B cell (primary cell): ENCODE measurements around the gene PDCD6IP. TPM values are rescaled to one million over a fixed set of nuclear protein-coding genes. Genes with fewer than 3 reads are reported as not detected.
"Not testable (repeated sequence)": the region's sequence is repeated elsewhere in the genome, so short reads cannot be mapped to it uniquely, and the experiment has no call there.

ENCODE experiments used
- ATAC-seq: fragments of 200-7000 bp; cut with Tn5 transposase; one replicate; pipeline ENCODE4 v1.10.0; 2021; ENCODE audit warnings: low read depth, mild to moderate bottlenecking, moderate number of reproducible peaks, moderate library complexity
- CTCF ChIA-PET: fragments of 350-600 bp; sonication (Branson Sonifier 250); formaldehyde crosslinking; loops from one replicate; lab custom pipeline; 2021; ENCODE audit warnings: antibody characterized with exemption, inconsistent platforms; lab: Charles Lee
- POLR2A ChIA-PET: fragments of 350-600 bp; sonication (Branson Sonifier 250); formaldehyde crosslinking; loops from one replicate; lab custom pipeline; 2021; ENCODE audit warnings: antibody characterized with exemption; lab: Charles Lee
- DNase-seq: peaks from one replicate; pipeline ENCODE4 v3.0.0; 2013
- H2AFZ ChIP-seq: 2 replicates; pipeline ENCODE4 v1.6.1; 2012; ENCODE audit warnings: mild to moderate bottlenecking, low read depth, low read length; ENCODE audit not compliant: insufficient read depth, poor library complexity, severe bottlenecking
- H3K27ac ChIP-seq, 2 donors: 1 replicate in 1 of 2; 2 replicates in 1 of 2; pipeline ENCODE4 v1.5.1; 2012 to 2013; ENCODE audit warnings: low read length in 2 of 2, mild to moderate bottlenecking in 2 of 2, moderate library complexity in 1 of 2
- H3K27me3 ChIP-seq, 4 experiments: fragments of 200-600 bp in 1 of 4; sonication (generic) in 1 of 4; replicated peaks in 1 of 4; 1 replicate in 2 of 4; 2 replicates in 2 of 4; pipeline versions ENCODE4 v1.6.1 to v1.7.0; 2013 to 2016; ENCODE audit warnings: low read length in 3 of 4, mild to moderate bottlenecking in 2 of 4, mixed read lengths in 1 of 4, moderate library complexity in 1 of 4; ENCODE audit not compliant: insufficient read depth in 4 of 4, control insufficient read depth in 3 of 4; ENCODE audit errors: control extremely low read depth in 1 of 4
- H3K36me3 ChIP-seq, 2 experiments: replicated peaks in 1 of 2; 1 replicate in 1 of 2; 2 replicates in 1 of 2; pipeline versions ENCODE4 v1.6.1 to v1.7.1; 2013; ENCODE audit warnings: low read length in 1 of 2; ENCODE audit not compliant: insufficient read depth in 2 of 2, control insufficient read depth in 1 of 2; ENCODE audit errors: control extremely low read depth in 1 of 2, extremely low read depth in 1 of 2
- H3K4me1 ChIP-seq, 2 donors: fragments of 200-600 bp in 1 of 2; sonication (generic) in 1 of 2; 1 replicate in 1 of 2; 2 replicates in 1 of 2; pipeline versions ENCODE4 v1.5.1 to v1.6.1; 2013 to 2017; ENCODE audit warnings: low read length in 2 of 2; ENCODE audit not compliant: control insufficient read depth in 2 of 2, insufficient read depth in 2 of 2
- H3K4me2 ChIP-seq: replicated peaks from 2 replicates; pipeline ENCODE3; 2012; ENCODE audit warnings: mild to moderate bottlenecking, low read depth, low read length; ENCODE audit not compliant: poor library complexity, severe bottlenecking
- H3K4me3 ChIP-seq, 5 experiments: fragments of 200-600 bp in 1 of 5; sonication (generic) in 1 of 5; 1 replicate in 3 of 5; 2 replicates in 2 of 5; pipeline versions ENCODE4 v1.5.1 to v1.7.0; 2011 to 2016; ENCODE audit warnings: low read length in 4 of 5, mild to moderate bottlenecking in 4 of 5, low read depth in 2 of 5, control low read depth in 1 of 5, moderate library complexity in 1 of 5; ENCODE audit not compliant: insufficient read depth in 1 of 5; ENCODE audit errors: control extremely low read depth in 1 of 5, extremely low read depth in 1 of 5
- H3K79me2 ChIP-seq: fragments of 200-600 bp; sonication (generic); one replicate; pipeline ENCODE4 v1.6.0; 2016; ENCODE audit warnings: low read length; ENCODE audit not compliant: control insufficient read depth, insufficient read depth
- H3K9ac ChIP-seq: fragments of 200-600 bp; sonication (generic); 2 replicates; pipeline ENCODE4 v1.6.1; 2017; ENCODE audit warnings: mild to moderate bottlenecking, low read length, moderate library complexity
- H3K9me3 ChIP-seq, 3 donors: one replicate each; pipeline versions ENCODE4 v1.6.1 to v1.7.1; 2013; ENCODE audit warnings: low read length in 2 of 3; ENCODE audit not compliant: control insufficient read depth in 2 of 3, insufficient read depth in 1 of 3; ENCODE audit errors: control extremely low read depth in 1 of 3
- H4K20me1 ChIP-seq: 2 replicates; pipeline ENCODE4 v1.6.0; 2012; ENCODE audit warnings: mild to moderate bottlenecking, low read length; ENCODE audit not compliant: insufficient read depth, control insufficient read depth, poor library complexity, severe bottlenecking
- H3K27ac Mint-ChIP-seq: one replicate; pipeline ENCODE4 v1.8.0; 2021; ENCODE audit warnings: mixed read lengths
- H3K27me3 Mint-ChIP-seq: one replicate; pipeline ENCODE4 v1.8.0; 2021; ENCODE audit warnings: mixed read lengths
- H3K4me1 Mint-ChIP-seq: one replicate; pipeline ENCODE4 v1.8.0; 2021; ENCODE audit warnings: mixed read lengths
- H3K4me3 Mint-ChIP-seq: one replicate; pipeline ENCODE4 v1.8.0; 2021; ENCODE audit warnings: mixed read lengths
- H3K9me3 Mint-ChIP-seq: one replicate; pipeline ENCODE4 v1.8.0; 2022; ENCODE audit warnings: mixed read lengths; ENCODE audit not compliant: insufficient read depth
- CTCF ChIP-seq: fragments of 200-600 bp; IDR thresholded peaks from one replicate; pipeline ENCODE4 v1.8.0; 2022; ENCODE audit warnings: antibody characterized with exemption, mild to moderate bottlenecking
- EZH2 ChIP-seq: IDR thresholded peaks from 2 replicates; pipeline ENCODE4 v1.6.1; 2012; ENCODE audit warnings: borderline replicate concordance, low read depth, mild to moderate bottlenecking, moderate library complexity, low read length; ENCODE audit not compliant: insufficient read depth, poor library complexity, severe bottlenecking
- WGBS: methylation state at CpG from one replicate; pipeline ENCODE4 v1.1.5; 2013; ENCODE audit warnings: missing lambda C conversion rate; ENCODE audit not compliant: insufficient coverage; 5-methylcytosine and 5-hydroxymethylcytosine counted together
- intact Hi-C: fragments of 100-400 bp; cut with micrococcal nuclease; formaldehyde crosslinking; loops from one replicate; pipeline ENCODE4 v1.10.0; 2022
- polyA plus RNA-seq: library from polyadenylated mRNA; depleted of rRNA; stranded (reverse); fragments of >200 nt; gene quantifications from 2 replicates; pipeline ENCODE4 v1.2.3, GENCODE V29; 2012
- total RNA-seq, 2 donors: library from RNA; stranded (reverse); fragments of 120-200 nt in 1 of 2; gene quantifications; 1 replicate in 1 of 2; 2 replicates in 1 of 2; pipeline versions ENCODE4 v1.2.3 to v1.2.4, GENCODE V29; 2013 to 2022

The PDCD6IP gene
- total and polyA plus RNA-seq, 2 donors (not counting 1 experiment from before 2014, with no cell fraction given), result 103 to 276 TPM

- DNase-seq (no peak), ATAC-seq (no peak)
- no peaks in the 10 kb centered on the region for H3K27me3 ChIP-seq
- no peaks in the 10 kb centered on the region for H3K9me3 ChIP-seq
- intact Hi-C loops, result no loop called here
- H3K4me1 ChIP-seq, result no peaks in the 10 kb centered on the region
- ChIA-PET POLR2A (no interaction called here), CTCF (no interaction called here)
- no peaks in the 10 kb centered on the region for H3K27me3 Mint-ChIP-seq
- H3K36me3 ChIP-seq, result peaks cover 4 to 37% of the 10 kb centered on the region in 2 experiments
- H3K4me2 ChIP-seq, result no peak overlapping the region
- H3K27ac ChIP-seq, result no peak overlapping the region
- H3K4me3 ChIP-seq, result no peak overlapping the region
- WGBS, result 94% methylated on average over 7 of the region's 10 CpGs
- H4K20me1 ChIP-seq, result no peaks in the 10 kb centered on the region
- no peaks in the 10 kb centered on the region for H3K79me2 ChIP-seq
- H3K4me1 Mint-ChIP-seq, result peaks cover 12% of the 10 kb centered on the region
- no peak overlapping the region for H3K27ac Mint-ChIP-seq
- no peaks in the 10 kb centered on the region for H3K9me3 Mint-ChIP-seq
- H3K9ac ChIP-seq, result no peak overlapping the region
- no peak overlapping the region for H2AFZ ChIP-seq
- TF ChIP-seq EZH2, result no peak
- no peak for TF ChIP-seq CTCF
- H3K4me3 Mint-ChIP-seq, result no peak overlapping the region
These were observed 50.4 kb downstream of the PDCD6IP start for GRCh38 chr3:33848624-33849347.

- intact Hi-C loops, POLR2A ChIA-PET, H3K79me2 ChIP-seq, H2AFZ ChIP-seq, H3K27me3 ChIP-seq, H3K27ac ChIP-seq, H3K27me3 Mint-ChIP-seq, H3K9ac ChIP-seq, H3K9me3 Mint-ChIP-seq, CTCF ChIA-PET, H3K4me1 ChIP-seq, H3K27ac Mint-ChIP-seq, H4K20me1 ChIP-seq, DNase-seq, H3K9me3 ChIP-seq, ATAC-seq, H3K4me2 ChIP-seq, H3K4me3 ChIP-seq, H3K4me3 Mint-ChIP-seq: not testable (repeated sequence)
- peaks cover 6 to 28% of the 10 kb centered on the region in 2 experiments for H3K36me3 ChIP-seq
- no CpG with 5 or more reads among the region's 3 CpGs for WGBS
- H3K4me1 Mint-ChIP-seq, result peaks cover 12% of the 10 kb centered on the region
These were observed 52.2 kb downstream of the PDCD6IP start for GRCh38 chr3:33850599-33850998.

GRCh38 chr3:33855407-33855806 is 57.0 kb downstream of the PDCD6IP start:
- H2AFZ ChIP-seq, H3K4me1 ChIP-seq, H3K27me3 ChIP-seq, H3K4me3 Mint-ChIP-seq, DNase-seq, H3K9ac ChIP-seq, intact Hi-C loops, H3K4me3 ChIP-seq, CTCF ChIA-PET, H3K27me3 Mint-ChIP-seq, H3K79me2 ChIP-seq, H3K4me1 Mint-ChIP-seq, H3K9me3 ChIP-seq, H3K9me3 Mint-ChIP-seq, H4K20me1 ChIP-seq, H3K4me2 ChIP-seq, H3K27ac ChIP-seq, POLR2A ChIA-PET, ATAC-seq: not testable (repeated sequence)
- peaks cover 5 to 28% of the 10 kb centered on the region in 2 experiments for H3K36me3 ChIP-seq
- WGBS, result no CpG with 5 or more reads among the region's 1 CpG
- peak overlapping the region; percentile 27 for H3K27ac Mint-ChIP-seq
